SK-MEL-5 (cell line): Measurements from ENCODE around the gene CFAP61. TPM values are rescaled to one million over a fixed set of nuclear protein-coding genes. Genes with fewer than 3 reads are reported as not detected.
A peak's percentile ranks its signal among the peaks of the same experiment; 100 is the strongest.
"Not testable (repeated sequence)": the region's sequence is repeated elsewhere in the genome, so short reads cannot be mapped to it uniquely, and the experiment has no call there.

Experiments used
- DNase-seq: peaks from one replicate; pipeline ENCODE4 v3.0.0-alpha.2; 2016; ENCODE audit warnings: low read depth, low spot score
- in situ Hi-C: cut with HindIII; loops from 2 replicates; pipeline ENCODE4 v1.10.0; 2016; ENCODE audit warnings: low sequenced_read_pairs, high pct_unique_total_duplicates, low pct_unique_long_range_greater_than_20kb
- total RNA-seq: library from RNA; depleted of rRNA; stranded (reverse); fragments of >200 nt; shearing (Covaris generic); gene quantifications from 2 replicates; pipeline ENCODE4 v1.2.3, GENCODE V29; 2014

Gene CFAP61
- total RNA-seq, 1 experiment from 2014 or later: 39.3 TPM

- in situ Hi-C loops: no loop called here
- DNase-seq: no peak
Observed at GRCh38 chr20:20341371-20341770, 289.0 kb downstream of the CFAP61 start.

- DNase-seq: no peak
- in situ Hi-C loops: no loop called here
Observed at GRCh38 chr20:20342066-20342465, 289.7 kb downstream of the CFAP61 start.

- in situ Hi-C loops: no loop called here
- DNase-seq: no peak
Observed at GRCh38 chr20:20343932-20344331, 291.6 kb downstream of the CFAP61 start.

- in situ Hi-C loops: no loop called here
- no peak for DNase-seq
Observed at GRCh38 chr20:20344476-20344875, 292.1 kb downstream of the CFAP61 start.

- in situ Hi-C loops: no loop called here
- no peak for DNase-seq
Observed at GRCh38 chr20:20353576-20353975, 301.2 kb downstream of the CFAP61 start.

GRCh38 chr20:20355503-20355902 lies 303.2 kb downstream of the CFAP61 start:
- in situ Hi-C loops, DNase-seq: not testable (repeated sequence)

GRCh38 chr20:20358801-20359200 lies 306.5 kb downstream of the CFAP61 start:
- in situ Hi-C loops: no loop called here

GRCh38 chr20:20359628-20360027 lies 307.3 kb downstream of the CFAP61 start:
- in situ Hi-C loops: no loop called here
- no peak for DNase-seq

More at GRCh38 chr20:20358801-20359200, 306.5 kb downstream of the CFAP61 start:
- no peak for DNase-seq

- in situ Hi-C loops: no loop called here
Observed at GRCh38 chr20:20360464-20360863, 308.1 kb downstream of the CFAP61 start.

GRCh38 chr20:20362774-20363433 lies 310.6 kb downstream of the CFAP61 start:
- in situ Hi-C loops: no loop called here
- no peak for DNase-seq

More at GRCh38 chr20:20360464-20360863, 308.1 kb downstream of the CFAP61 start:
- peak; percentile 81 for DNase-seq

- in situ Hi-C loops: no loop called here
- no peak for DNase-seq
Observed at GRCh38 chr20:20363434-20363798, 311.1 kb downstream of the CFAP61 start.

GRCh38 chr20:20363799-20364592 lies 311.7 kb downstream of the CFAP61 start:
- in situ Hi-C loops: no loop called here
- DNase-seq: no peak

- in situ Hi-C loops: no loop called here
Observed at GRCh38 chr20:20364593-20365479, 312.5 kb downstream of the CFAP61 start.

GRCh38 chr20:20365480-20366161 lies 313.3 kb downstream of the CFAP61 start:
- in situ Hi-C loops: no loop called here

More at GRCh38 chr20:20364593-20365479, 312.5 kb downstream of the CFAP61 start:
- no peak for DNase-seq

GRCh38 chr20:20366551-20366875 lies 314.2 kb downstream of the CFAP61 start:
- in situ Hi-C loops: no loop called here
- DNase-seq: no peak

More at GRCh38 chr20:20365480-20366161, 313.3 kb downstream of the CFAP61 start:
- DNase-seq: no peak

GRCh38 chr20:20366876-20367574 lies 314.7 kb downstream of the CFAP61 start:
- no peak for DNase-seq
- in situ Hi-C loops: no loop called here
